ENCODE results near the gene PIH1D1. TPM values are rescaled to one million over a fixed set of nuclear protein-coding genes. Genes with fewer than 3 reads are reported as not detected.
"Not testable (repeated sequence)": the region's sequence is repeated elsewhere in the genome, so short reads cannot be mapped to it uniquely, and the experiment has no call there.

The PIH1D1 gene
- total RNA-seq, 1 experiment from 2014 or later = 148 TPM

DNA sequence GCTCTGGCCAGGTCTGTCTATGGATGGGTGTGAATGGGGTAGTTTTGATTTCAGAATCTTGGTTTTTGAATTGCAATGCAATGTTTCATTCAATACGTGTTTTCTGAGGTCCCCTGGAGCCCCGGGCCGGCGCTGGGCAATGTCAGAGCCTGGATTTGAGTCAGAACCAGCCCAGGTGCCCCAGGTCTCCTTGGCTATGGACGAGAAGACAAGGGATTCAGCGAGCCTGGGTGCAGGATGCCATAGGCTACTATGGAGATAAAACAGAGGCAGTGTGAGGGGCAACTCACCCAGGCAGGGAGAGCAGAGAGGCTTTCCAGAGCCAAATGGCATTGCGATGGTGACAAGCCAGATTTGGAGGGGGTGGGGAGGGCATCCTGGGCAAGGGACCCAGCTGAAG is 34.6 kb upstream of the PIH1D1 start:
- DNase-seq (ENCODE audit: low spot score) = no peak
- in situ Hi-C loops (cut with HindIII; ENCODE audit: low sequenced_read_pairs) = no loop called here

DNA sequence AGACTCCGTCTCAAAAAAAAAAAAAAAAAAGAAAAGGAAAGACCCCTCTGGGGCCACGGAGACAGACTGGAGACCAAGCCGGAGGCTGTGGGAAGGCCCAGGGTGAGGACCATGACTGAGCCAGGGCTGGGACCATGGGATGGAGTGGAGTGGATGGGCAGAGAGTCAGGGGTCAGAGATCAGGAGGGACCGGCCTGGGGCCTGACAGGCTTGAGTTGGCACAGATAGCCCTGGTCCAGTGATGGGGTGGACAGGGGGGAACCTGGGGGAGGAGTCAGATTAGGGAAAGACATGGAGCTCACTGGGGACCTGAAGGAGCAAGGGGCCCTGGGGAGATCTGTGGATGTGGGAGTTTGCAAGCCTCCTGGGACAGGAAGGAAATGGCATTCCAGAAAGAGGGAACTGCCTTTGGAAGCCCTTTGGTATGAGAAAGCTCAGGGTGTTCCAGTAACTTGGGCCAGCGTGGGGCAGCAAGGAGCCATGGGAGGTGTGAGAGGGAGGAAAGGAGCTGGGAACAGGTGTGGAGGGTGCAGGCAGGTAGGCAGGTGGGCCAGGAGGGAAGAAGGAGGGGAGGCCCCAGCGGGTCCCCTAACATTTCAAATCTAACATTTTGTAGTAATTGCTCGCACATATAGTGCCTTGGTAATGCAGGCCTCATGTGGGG is 29.5 kb upstream of the PIH1D1 start:
- in situ Hi-C loops (cut with HindIII; ENCODE audit: low sequenced_read_pairs) = no loop called here
- DNase-seq (ENCODE audit: low spot score) = no peak

DNA sequence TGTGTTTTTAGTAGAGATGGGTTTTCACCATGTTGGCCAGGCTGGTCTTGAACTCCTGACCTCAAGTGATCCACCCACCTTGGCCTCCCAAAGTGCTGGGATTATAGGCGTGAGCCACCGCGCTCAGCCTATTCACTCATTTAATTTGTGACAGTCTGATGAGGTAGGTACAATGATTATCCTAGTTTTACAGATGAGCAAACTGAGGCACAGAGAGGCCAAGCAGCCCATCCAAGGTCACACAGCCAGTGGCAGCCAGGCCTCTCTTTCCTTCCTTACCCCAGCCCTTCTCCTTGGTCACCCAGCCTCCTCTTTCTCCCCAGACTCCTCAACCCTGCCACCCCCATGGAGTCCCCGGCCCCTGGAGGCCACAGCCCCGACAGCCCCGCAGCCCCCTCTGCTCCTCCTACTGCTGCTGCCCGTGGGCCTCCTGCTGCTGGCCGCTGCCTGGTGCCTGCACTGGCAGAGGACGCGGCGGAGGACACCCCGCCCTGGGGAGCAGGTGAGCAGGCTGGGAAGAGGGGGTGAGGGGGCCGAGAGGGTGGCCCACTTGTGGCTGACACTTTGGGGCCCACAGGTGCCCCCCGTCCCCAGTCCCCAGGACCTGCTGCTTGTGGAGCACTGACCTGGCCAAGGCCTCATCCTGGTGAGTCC is 28.5 kb upstream of the PIH1D1 start:
- DNase-seq (ENCODE audit: low spot score) = no peak
- in situ Hi-C loops (cut with HindIII; ENCODE audit: low sequenced_read_pairs) = no loop called here

DNA sequence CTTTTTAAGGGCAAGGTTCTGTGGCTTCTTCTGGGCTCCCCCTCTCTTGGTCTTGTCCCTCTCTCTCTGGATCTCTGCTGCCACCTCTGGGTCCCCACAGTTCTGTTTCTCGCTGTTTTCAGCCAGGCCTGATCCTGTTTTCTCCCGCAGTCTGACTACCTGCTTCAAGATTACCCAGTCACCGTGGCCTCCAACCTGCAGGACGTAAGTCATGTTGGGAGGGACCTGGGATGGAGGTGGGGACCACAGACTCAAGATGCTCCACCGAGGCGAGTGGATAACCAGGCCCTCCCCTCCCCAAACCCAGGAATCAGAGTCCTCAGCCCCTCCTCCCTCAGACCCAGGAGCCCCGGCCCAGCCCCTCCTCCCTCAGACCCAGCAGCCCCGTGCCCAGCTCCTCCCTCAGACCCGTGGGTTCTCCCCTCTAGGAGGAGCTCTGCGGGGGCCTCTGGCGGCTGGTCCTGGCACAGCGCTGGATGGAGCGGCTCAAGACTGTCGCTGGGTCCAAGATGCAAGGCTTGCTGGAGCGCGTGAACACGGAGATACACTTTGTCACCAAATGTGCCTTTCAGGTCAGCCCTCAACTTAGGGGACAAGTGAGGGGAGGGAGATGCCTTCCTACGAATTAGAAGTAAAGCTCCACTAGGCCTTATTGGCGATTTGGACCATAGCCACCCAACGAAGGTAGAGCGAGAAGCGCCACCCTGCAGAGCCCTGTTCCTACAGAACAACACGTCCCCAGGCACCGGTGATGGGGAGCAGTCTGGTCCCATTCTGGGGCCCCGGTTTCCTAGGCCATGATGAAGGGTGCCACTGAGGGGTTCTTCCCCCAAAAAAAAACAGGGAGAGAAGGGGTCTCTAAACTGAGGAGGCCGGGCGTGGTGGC is 24.6 kb upstream of the PIH1D1 start:
- DNase-seq (ENCODE audit: low spot score) = peak; percentile 49
- in situ Hi-C loops (cut with HindIII; ENCODE audit: low sequenced_read_pairs) = no loop called here

DNA sequence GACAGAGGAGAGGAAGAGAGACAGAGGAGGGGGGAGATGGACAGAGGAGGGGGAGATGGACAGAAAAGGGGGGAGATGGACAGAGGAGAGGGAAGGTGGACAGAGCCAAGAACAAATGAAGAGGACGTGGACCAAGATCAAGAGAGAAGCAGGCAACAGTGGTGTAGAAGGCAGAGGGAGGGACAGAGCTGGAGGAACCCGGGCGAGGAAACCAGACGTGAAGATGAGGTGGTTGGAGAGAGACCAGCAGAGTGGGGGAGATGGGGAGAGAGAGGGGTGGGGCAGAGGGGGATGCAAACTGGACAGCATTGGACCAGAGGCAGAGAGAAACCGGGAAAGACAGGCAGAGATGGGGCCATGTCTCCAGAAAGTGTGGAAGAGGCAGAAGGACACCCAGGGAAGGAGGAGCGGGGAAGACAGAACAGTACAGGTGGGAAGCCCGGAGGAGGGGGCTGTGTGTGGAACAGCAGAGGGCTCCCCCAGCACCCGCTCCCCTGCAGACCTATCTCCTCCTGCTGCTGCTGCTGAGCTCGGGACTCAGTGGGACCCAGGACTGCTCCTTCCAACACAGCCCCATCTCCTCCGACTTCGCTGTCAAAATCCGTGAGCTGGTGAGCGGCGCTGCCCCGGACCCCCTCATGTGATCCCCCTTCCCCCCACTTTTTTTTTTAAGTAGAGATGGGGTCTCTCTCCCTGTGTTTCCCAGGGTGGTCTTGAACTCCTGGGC is 23.7 kb upstream of the PIH1D1 start:
- in situ Hi-C loops (cut with HindIII; ENCODE audit: low sequenced_read_pairs) = no loop called here
- DNase-seq (ENCODE audit: low spot score) = no peak

DNA sequence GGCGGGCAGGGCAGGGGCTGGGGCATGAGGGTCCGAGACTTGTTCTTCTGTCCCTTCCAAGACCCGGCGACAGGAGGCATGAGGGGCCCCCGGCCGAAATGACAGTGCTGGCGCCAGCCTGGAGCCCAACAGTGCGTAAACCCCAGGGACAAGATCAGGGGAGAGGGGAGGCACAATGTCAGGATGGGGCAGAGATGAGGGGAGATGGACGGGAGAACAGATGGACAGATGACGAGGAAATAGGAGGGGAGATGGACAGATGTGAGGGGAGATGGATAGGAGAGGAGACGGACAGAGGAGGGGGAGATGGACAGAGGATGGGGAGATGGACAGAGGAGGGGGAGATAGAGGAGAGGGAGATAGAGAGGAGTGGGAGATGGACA is 22.9 kb upstream of the PIH1D1 start:
- in situ Hi-C loops (cut with HindIII; ENCODE audit: low sequenced_read_pairs) = no loop called here
- DNase-seq (ENCODE audit: low spot score) = no peak

DNA sequence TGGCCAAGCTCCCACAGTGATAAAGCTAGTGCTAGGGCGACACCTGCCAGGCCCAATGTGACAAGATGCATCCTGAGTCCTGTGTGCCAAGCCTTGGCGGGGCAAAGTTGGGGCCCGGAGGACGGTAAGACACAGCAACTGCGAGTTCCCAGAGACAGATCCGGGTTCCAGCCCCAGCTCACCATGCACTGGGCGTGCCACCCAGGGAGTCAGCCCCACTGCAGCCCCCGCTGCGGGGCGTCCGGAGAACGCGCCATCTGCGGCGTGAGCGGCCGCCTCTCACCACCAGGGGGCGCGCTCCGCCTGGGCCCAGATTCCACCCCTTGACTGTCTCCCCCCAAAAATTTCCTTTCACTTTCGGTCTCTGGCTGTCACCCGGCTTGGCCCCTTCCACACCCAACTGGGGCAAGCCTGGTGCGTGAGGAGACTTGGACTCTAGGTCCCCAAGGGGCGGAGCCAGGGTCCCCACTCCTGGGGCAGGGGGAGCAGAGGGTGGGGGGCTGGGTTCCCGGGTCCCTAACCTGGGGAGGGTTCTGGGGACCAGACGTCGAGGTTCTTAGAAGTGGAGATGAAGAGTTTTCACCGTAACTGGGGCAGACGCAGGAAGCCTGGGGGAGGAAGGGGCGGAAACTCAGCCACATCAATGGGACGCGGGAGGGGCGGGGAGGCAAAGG is 22.4 kb upstream of the PIH1D1 start, which contains the start of gene FLT3LG:
FLT3LG (plus strand) TSS at position 348 of the 674 bp plus-strand sequence. CDS start 425 bp downstream, outside the sequence.
- DNase-seq (ENCODE audit: low spot score) = no peak
- in situ Hi-C loops (cut with HindIII; ENCODE audit: low sequenced_read_pairs) = no loop called here

DNA sequence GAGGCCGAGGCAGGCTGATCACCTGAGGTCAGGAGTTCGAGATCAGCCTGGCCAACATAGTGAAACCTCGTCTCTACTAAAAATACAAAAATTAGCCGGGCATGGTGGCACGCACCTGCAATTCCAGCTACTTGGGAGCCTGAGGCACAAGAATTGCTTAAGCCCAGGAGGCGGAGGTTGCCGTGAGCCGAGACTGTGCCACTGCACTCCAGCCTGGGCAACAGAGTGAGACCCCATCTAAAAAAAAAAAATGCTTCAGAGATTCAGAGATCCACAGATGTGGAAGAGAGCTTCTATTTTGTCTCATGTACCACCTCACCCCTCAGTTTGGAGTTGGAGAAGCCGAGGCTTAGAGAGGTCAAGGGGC is 21.9 kb upstream of the PIH1D1 start:
- in situ Hi-C loops (cut with HindIII; ENCODE audit: low sequenced_read_pairs); DNase-seq (ENCODE audit: low spot score): not testable (repeated sequence)

DNA sequence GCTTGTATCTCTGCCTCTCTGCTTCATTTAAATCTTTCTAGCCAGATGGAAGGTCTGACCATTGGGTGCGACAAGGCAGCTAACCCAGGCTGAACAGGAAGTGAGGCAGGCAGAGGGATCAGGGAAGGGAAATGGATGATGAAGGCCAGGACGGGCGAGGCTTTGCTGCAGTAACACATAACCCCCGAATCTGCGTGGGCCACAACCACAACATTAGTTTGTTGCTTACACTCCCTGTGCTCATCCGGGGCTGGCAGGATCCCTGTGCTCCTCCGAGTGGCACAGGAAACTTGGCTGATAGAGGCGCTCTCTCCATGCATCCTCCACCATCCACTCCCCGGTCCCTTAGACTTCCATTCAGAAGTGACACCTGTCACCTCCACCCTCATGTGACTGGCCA is 21.3 kb upstream of the PIH1D1 start:
- in situ Hi-C loops (cut with HindIII; ENCODE audit: low sequenced_read_pairs) = no loop called here
- DNase-seq (ENCODE audit: low spot score) = no peak

DNA sequence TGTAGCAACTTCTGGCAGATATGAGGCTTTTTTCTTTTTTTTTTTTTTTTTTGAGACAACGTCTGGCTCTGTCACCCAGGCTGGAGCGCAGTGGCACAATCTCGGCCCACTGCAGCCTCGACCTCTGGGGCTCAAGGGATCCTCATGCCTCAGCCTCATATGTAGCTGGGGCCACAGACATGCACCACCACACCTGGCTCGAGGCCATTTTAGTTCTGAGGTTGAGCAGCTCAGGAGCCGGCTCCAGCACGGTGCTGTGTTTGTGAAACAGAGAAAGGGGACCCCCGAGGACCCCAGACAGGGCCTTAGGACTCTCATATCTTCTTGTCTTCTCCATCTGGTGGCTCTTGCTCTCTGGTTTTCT is 19.0 kb upstream of the PIH1D1 start:
- in situ Hi-C loops (cut with HindIII; ENCODE audit: low sequenced_read_pairs) = no loop called here
- DNase-seq (ENCODE audit: low spot score) = no peak

DNA sequence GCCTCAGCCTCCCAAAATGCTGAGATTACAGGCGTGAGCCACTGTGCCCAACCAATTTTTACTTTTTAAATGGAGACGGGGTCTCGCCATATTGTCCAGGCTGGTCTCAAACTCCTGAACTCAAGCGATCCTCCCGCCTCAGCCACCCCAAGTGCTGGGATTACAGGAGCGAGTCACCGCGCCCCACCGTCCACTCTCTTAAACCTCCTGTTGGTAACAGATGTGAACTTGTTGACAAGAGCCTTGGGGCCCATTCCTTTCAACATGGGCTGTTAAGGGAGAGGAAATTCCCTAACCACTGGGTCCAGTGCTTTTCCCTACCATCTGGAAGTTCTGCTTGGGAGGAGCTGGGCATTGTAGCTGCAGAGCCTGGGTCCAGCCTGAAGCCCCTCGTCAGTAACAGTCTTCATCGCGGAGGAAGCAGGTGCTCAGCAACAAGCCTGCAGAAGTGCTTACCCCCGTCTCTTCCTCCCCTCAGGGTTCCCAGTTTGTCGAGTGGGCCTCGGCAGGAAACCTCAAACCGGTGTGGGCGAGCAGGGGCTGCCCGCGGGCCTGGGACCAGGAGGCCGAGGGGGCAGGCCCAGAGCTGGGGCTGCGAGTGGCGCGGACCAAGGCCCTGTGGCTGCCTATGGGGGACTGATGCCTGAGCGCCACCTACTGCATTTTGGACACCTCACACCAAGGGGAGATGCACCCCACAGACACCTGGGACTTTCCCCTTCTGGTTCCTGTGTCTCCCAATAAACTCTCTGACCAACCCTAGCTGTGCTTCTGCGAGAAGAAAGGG is 18.4 kb upstream of the PIH1D1 start:
- in situ Hi-C loops (cut with HindIII; ENCODE audit: low sequenced_read_pairs) = no loop called here
- no peak for DNase-seq (ENCODE audit: low spot score)

DNA sequence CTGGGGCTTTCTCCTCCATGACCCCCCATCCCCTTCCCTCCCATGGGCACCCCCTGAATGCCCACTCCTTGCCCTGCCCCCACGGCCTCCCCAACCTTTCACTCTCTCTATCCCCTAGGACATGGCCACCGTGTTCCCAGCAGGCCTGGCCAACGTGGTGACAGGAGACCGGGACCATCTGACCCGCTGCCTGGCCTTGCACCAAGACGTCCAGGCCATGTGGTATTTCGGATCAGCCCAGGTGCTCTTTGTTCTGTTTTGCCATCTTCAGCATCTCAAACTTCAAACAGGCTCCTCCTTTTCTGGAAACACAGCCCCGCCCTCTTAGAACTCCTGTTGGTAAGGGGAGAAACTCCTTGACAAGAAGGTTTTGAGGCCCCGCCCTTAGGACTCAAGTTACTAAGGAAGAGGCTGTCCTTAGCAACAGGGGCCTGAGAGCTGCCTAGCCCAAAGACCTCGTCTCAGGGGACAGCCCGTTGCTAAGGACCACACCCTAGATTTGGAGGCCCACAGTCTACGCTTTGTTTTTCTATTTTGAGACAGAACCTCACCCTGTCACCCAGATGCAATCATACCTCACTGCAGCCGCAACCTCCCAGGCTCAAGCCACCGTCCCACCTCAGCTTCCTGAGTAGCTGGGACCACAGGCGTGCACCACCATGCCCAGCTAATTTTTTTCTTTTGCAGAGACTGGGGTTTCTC is 17.3 kb upstream of the PIH1D1 start:
- DNase-seq (ENCODE audit: low spot score) = no peak
- in situ Hi-C loops (cut with HindIII; ENCODE audit: low sequenced_read_pairs) = no loop called here

DNA sequence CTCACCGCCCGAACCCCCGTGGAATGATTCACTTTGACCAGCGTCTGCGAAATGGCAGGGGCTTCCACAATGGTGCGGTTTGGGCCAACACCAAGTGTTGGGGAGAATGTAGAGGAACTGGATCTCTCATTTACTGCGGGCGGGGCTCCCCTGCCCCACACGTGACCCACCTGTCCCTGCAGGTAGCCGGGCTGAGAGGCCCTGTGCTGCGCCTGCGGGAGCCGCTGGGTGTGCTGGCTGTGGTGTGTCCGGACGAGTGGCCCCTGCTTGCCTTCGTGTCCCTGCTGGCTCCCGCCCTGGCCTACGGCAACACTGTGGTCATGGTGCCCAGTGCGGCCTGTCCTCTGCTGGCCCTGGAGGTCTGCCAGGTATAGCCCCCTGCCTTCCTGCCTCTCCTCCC is 16.6 kb upstream of the PIH1D1 start:
- no peak for DNase-seq (ENCODE audit: low spot score)
- in situ Hi-C loops (cut with HindIII; ENCODE audit: low sequenced_read_pairs) = no loop called here

DNA sequence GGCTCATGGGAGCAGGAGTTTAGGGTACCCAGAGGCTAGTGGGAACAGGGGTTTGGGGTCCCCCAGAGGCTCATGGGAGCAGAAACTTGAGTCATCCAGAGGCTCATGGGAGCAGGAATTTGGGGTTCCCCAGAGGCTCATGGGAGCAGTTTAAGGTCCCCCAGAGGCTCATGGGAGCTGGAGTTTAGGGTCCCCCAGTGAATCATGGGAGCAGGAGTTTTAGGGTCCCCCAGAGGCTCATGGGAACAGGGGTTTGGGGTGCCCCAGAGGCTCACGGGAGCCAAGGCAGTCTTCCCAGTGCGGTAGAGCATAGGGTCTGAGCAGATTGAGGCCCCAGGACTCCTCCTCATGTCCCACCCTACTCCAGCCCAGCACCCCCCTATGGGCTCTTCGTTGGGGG is 13.8 kb upstream of the PIH1D1 start:
- in situ Hi-C loops (cut with HindIII; ENCODE audit: low sequenced_read_pairs) = no loop called here
- no peak for DNase-seq (ENCODE audit: low spot score)

DNA sequence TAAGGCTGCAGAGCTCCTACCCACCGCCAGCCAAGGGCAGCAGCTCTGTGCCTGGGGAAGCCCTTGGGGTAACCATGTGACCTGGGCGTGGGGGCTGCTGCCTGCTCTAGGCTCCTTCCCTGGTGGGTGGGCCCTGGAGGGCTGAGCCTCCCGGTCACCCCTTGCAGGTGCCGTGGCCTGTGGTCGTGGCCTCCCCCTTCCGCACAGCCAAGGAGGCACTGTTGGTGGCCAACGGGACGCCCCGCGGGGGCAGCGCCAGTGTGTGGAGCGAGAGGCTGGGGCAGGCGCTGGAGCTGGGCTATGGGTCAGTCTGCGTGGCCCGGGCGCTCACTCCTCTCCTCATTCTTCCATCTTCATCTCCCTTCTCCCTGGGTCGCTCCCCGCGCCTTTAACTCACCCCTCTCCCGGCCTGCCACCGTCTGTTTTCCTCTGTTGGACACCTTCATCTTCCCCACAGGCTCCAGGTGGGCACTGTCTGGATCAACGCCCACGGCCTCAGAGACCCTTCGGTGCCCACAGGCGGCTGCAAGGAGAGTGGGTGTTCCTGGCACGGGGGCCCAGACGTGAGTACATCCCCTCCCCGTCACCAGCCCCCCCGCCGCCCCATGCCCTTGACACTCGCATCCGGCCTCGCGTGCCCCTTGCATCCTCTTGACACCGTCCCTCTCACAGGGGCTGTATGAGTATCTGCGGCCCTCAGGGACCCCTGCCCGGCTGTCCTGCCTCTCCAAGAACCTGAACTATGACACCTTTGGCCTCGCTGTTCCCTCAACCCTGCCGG is 12.5 kb upstream of the PIH1D1 start:
- no peak for DNase-seq (ENCODE audit: low spot score)

DNA sequence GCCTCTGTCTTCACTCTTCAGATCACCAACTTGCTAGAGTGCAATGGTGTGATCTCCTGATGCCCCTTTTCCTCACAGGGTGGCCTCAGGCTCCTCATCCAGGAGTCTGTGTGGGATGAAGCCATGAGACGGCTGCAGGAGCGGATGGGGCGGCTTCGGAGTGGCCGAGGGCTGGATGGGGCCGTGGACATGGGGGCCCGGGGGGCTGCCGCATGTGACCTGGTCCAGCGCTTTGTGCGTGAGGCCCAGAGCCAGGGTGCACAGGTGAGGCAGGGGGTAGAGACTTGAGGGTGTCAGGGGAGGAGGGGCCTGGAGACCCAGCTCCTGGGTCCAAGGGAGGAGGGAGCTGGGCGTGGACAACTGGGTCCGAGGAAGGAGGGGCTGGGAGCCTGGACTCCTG is 10.9 kb upstream of the PIH1D1 start:
- in situ Hi-C loops (cut with HindIII; ENCODE audit: low sequenced_read_pairs) = no loop called here
- DNase-seq (ENCODE audit: low spot score) = no peak

More for the DNA sequence above, 12.5 kb upstream of the PIH1D1 start:
- in situ Hi-C loops (cut with HindIII; ENCODE audit: low sequenced_read_pairs) = no loop called here

DNA sequence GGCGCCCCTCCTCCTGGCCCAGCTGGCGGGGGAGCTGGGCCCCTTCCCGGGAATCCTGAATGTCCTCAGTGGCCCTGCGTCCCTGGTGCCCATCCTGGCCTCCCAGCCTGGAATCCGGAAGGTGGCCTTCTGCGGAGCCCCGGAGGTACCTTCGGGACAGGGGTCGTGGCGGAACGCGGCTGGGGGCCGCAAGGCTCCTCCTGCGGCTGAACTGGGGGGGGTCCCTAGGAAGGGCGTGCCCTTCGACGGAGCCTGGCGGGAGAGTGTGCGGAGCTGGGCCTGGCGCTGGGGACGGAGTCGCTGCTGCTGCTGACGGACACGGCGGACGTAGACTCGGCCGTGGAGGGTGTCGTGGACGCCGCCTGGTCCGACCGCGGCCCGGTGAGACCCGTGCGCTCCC is 10.0 kb upstream of the PIH1D1 start:
- in situ Hi-C loops (cut with HindIII; ENCODE audit: low sequenced_read_pairs) = no loop called here

More for the DNA sequence above, 10.0 kb upstream of the PIH1D1 start:
- DNase-seq (ENCODE audit: low spot score) = no peak
